B cell (primary cell): Measurements from ENCODE around the gene ISLR2. TPM values are rescaled to one million over a fixed set of nuclear protein-coding genes. Genes with fewer than 3 reads are reported as not detected.
"Not testable (repeated sequence)": the region's sequence is repeated elsewhere in the genome, so short reads cannot be mapped to it uniquely, and the experiment has no call there.

Experiments
- ATAC-seq: fragments of 200-7000 bp; cut with Tn5 transposase; one replicate; pipeline ENCODE4 v1.10.0; 2021; ENCODE audit warnings: low read depth, mild to moderate bottlenecking, moderate number of reproducible peaks, moderate library complexity
- CTCF ChIA-PET: fragments of 350-600 bp; sonication (Branson Sonifier 250); formaldehyde crosslinking; loops from one replicate; lab custom pipeline; 2021; ENCODE audit warnings: antibody characterized with exemption, inconsistent platforms; lab: Charles Lee
- POLR2A ChIA-PET: fragments of 350-600 bp; sonication (Branson Sonifier 250); formaldehyde crosslinking; loops from one replicate; lab custom pipeline; 2021; ENCODE audit warnings: antibody characterized with exemption; lab: Charles Lee
- DNase-seq: peaks from one replicate; pipeline ENCODE4 v3.0.0; 2013
- H2AFZ ChIP-seq: 2 replicates; pipeline ENCODE4 v1.6.1; 2012; ENCODE audit warnings: mild to moderate bottlenecking, low read depth, low read length; ENCODE audit not compliant: insufficient read depth, poor library complexity, severe bottlenecking
- H3K27ac ChIP-seq, 2 donors: 1 replicate in 1 of 2; 2 replicates in 1 of 2; pipeline ENCODE4 v1.5.1; 2012 to 2013; ENCODE audit warnings: low read length in 2 of 2, mild to moderate bottlenecking in 2 of 2, moderate library complexity in 1 of 2
- H3K27me3 ChIP-seq, 4 experiments: fragments of 200-600 bp in 1 of 4; sonication (generic) in 1 of 4; replicated peaks in 1 of 4; 1 replicate in 2 of 4; 2 replicates in 2 of 4; pipeline versions ENCODE4 v1.6.1 to v1.7.0; 2013 to 2016; ENCODE audit warnings: low read length in 3 of 4, mild to moderate bottlenecking in 2 of 4, mixed read lengths in 1 of 4, moderate library complexity in 1 of 4; ENCODE audit not compliant: insufficient read depth in 4 of 4, control insufficient read depth in 3 of 4; ENCODE audit errors: control extremely low read depth in 1 of 4
- H3K36me3 ChIP-seq, 2 experiments: replicated peaks in 1 of 2; 1 replicate in 1 of 2; 2 replicates in 1 of 2; pipeline versions ENCODE4 v1.6.1 to v1.7.1; 2013; ENCODE audit warnings: low read length in 1 of 2; ENCODE audit not compliant: insufficient read depth in 2 of 2, control insufficient read depth in 1 of 2; ENCODE audit errors: control extremely low read depth in 1 of 2, extremely low read depth in 1 of 2
- H3K4me1 ChIP-seq, 2 donors: fragments of 200-600 bp in 1 of 2; sonication (generic) in 1 of 2; 1 replicate in 1 of 2; 2 replicates in 1 of 2; pipeline versions ENCODE4 v1.5.1 to v1.6.1; 2013 to 2017; ENCODE audit warnings: low read length in 2 of 2; ENCODE audit not compliant: control insufficient read depth in 2 of 2, insufficient read depth in 2 of 2
- H3K4me2 ChIP-seq: replicated peaks from 2 replicates; pipeline ENCODE3; 2012; ENCODE audit warnings: mild to moderate bottlenecking, low read depth, low read length; ENCODE audit not compliant: poor library complexity, severe bottlenecking
- H3K4me3 ChIP-seq, 5 experiments: fragments of 200-600 bp in 1 of 5; sonication (generic) in 1 of 5; 1 replicate in 3 of 5; 2 replicates in 2 of 5; pipeline versions ENCODE4 v1.5.1 to v1.7.0; 2011 to 2016; ENCODE audit warnings: low read length in 4 of 5, mild to moderate bottlenecking in 4 of 5, low read depth in 2 of 5, control low read depth in 1 of 5, moderate library complexity in 1 of 5; ENCODE audit not compliant: insufficient read depth in 1 of 5; ENCODE audit errors: control extremely low read depth in 1 of 5, extremely low read depth in 1 of 5
- H3K79me2 ChIP-seq: fragments of 200-600 bp; sonication (generic); one replicate; pipeline ENCODE4 v1.6.0; 2016; ENCODE audit warnings: low read length; ENCODE audit not compliant: control insufficient read depth, insufficient read depth
- H3K9ac ChIP-seq: fragments of 200-600 bp; sonication (generic); 2 replicates; pipeline ENCODE4 v1.6.1; 2017; ENCODE audit warnings: mild to moderate bottlenecking, low read length, moderate library complexity
- H3K9me3 ChIP-seq, 3 donors: one replicate each; pipeline versions ENCODE4 v1.6.1 to v1.7.1; 2013; ENCODE audit warnings: low read length in 2 of 3; ENCODE audit not compliant: control insufficient read depth in 2 of 3, insufficient read depth in 1 of 3; ENCODE audit errors: control extremely low read depth in 1 of 3
- H4K20me1 ChIP-seq: 2 replicates; pipeline ENCODE4 v1.6.0; 2012; ENCODE audit warnings: mild to moderate bottlenecking, low read length; ENCODE audit not compliant: insufficient read depth, control insufficient read depth, poor library complexity, severe bottlenecking
- H3K27ac Mint-ChIP-seq: one replicate; pipeline ENCODE4 v1.8.0; 2021; ENCODE audit warnings: mixed read lengths
- H3K27me3 Mint-ChIP-seq: one replicate; pipeline ENCODE4 v1.8.0; 2021; ENCODE audit warnings: mixed read lengths
- H3K4me1 Mint-ChIP-seq: one replicate; pipeline ENCODE4 v1.8.0; 2021; ENCODE audit warnings: mixed read lengths
- H3K4me3 Mint-ChIP-seq: one replicate; pipeline ENCODE4 v1.8.0; 2021; ENCODE audit warnings: mixed read lengths
- H3K9me3 Mint-ChIP-seq: one replicate; pipeline ENCODE4 v1.8.0; 2022; ENCODE audit warnings: mixed read lengths; ENCODE audit not compliant: insufficient read depth
- CTCF ChIP-seq: fragments of 200-600 bp; IDR thresholded peaks from one replicate; pipeline ENCODE4 v1.8.0; 2022; ENCODE audit warnings: antibody characterized with exemption, mild to moderate bottlenecking
- EZH2 ChIP-seq: IDR thresholded peaks from 2 replicates; pipeline ENCODE4 v1.6.1; 2012; ENCODE audit warnings: borderline replicate concordance, low read depth, mild to moderate bottlenecking, moderate library complexity, low read length; ENCODE audit not compliant: insufficient read depth, poor library complexity, severe bottlenecking
- WGBS: methylation state at CpG from one replicate; pipeline ENCODE4 v1.1.5; 2013; ENCODE audit warnings: missing lambda C conversion rate; ENCODE audit not compliant: insufficient coverage; 5-methylcytosine and 5-hydroxymethylcytosine counted together
- intact Hi-C: fragments of 100-400 bp; cut with micrococcal nuclease; formaldehyde crosslinking; loops from one replicate; pipeline ENCODE4 v1.10.0; 2022
- polyA minus RNA-seq: library from RNA; depleted of rRNA, polyadenylated mRNA; stranded (reverse); fragments of >200 nt; gene quantifications from 2 replicates; pipeline ENCODE4 v1.2.3, GENCODE V29; 2012
- polyA plus RNA-seq: library from polyadenylated mRNA; depleted of rRNA; stranded (reverse); fragments of >200 nt; gene quantifications from 2 replicates; pipeline ENCODE4 v1.2.3, GENCODE V29; 2012
- total RNA-seq, 2 donors: library from RNA; stranded (reverse); fragments of 120-200 nt in 1 of 2; gene quantifications; 1 replicate in 1 of 2; 2 replicates in 1 of 2; pipeline versions ENCODE4 v1.2.3 to v1.2.4, GENCODE V29; 2013 to 2022

Gene ISLR2
- total RNA-seq: not detected in 2 replicates
- total RNA-seq (2013): 0.09 TPM
- not detected in 2 replicates for polyA plus RNA-seq
- polyA minus RNA-seq: not detected in 2 replicates

- H3K27me3 ChIP-seq: peaks cover 0 to 87% (median 55%) of the 10 kb centered on the region in 4 experiments
These were observed at the start of gene ISLR2 for GRCh38 chr15:74130155-74130848. TSS of gene ISLR2 (plus strand) at chr15:74130586. CDS start at chr15:74132755, 2,169 bp downstream.

GRCh38 chr15:74082450-74082849, 47.9 kb upstream of the ISLR2 start, which contains the start of gene GOLGA6A:
TSS of gene GOLGA6A (minus strand) at chr15:74082550. CDS start at chr15:74082509, 41 bp downstream.
- CTCF ChIA-PET: not testable (repeated sequence)

More at GRCh38 chr15:74130155-74130848, at the start of gene ISLR2:
- Mint-ChIP-seq H3K27ac (peak within 1 kb of the TSS; percentile 71), H3K9me3 (no peaks in the 10 kb centered on the region), H3K4me3 (peak within 1 kb of the TSS; percentile 78), H3K27me3 (peaks cover 63% of the 10 kb centered on the region), H3K4me1 (peaks cover 51% of the 10 kb centered on the region)
- WGBS: 7% methylated on average over 35 of the region's 53 CpGs
- no peak for TF ChIP-seq EZH2
- no peak for TF ChIP-seq CTCF
- DNase-seq: peak; percentile 55
- ATAC-seq: no peak
- H3K79me2 ChIP-seq: no peaks in the 10 kb centered on the region
- H3K4me2 ChIP-seq: peak within 1 kb of the TSS; percentile 79
- H2AFZ ChIP-seq: no peak within 1 kb of the TSS
- H3K9me3 ChIP-seq: peaks cover 0 to 74% (median 12%) of the 10 kb centered on the region in 3 donors
- no peak within 1 kb of the TSS for H3K27ac ChIP-seq
- ChIA-PET POLR2A (no interaction called here), CTCF (no interaction called here)
- no peaks in the 10 kb centered on the region for H3K36me3 ChIP-seq
- H4K20me1 ChIP-seq: no peaks in the 10 kb centered on the region
- intact Hi-C loops: no loop called here
- H3K4me1 ChIP-seq: peaks cover 66 to 67% of the 10 kb centered on the region in 2 donors
- H3K4me3 ChIP-seq: no peak within 1 kb of the TSS
- no peak within 1 kb of the TSS for H3K9ac ChIP-seq

GRCh38 chr15:74094567-74094966, 35.8 kb upstream of the ISLR2 start:
- H3K79me2 ChIP-seq, H3K4me2 ChIP-seq, H3K27ac ChIP-seq, POLR2A ChIA-PET, H3K27me3 ChIP-seq, CTCF ChIA-PET, ATAC-seq, H3K9me3 ChIP-seq, H3K4me3 ChIP-seq, H3K4me3 Mint-ChIP-seq, H3K27me3 Mint-ChIP-seq, H3K9ac ChIP-seq, H3K9me3 Mint-ChIP-seq, DNase-seq, H3K4me1 ChIP-seq, intact Hi-C loops, H2AFZ ChIP-seq, H3K36me3 ChIP-seq, H3K27ac Mint-ChIP-seq, H4K20me1 ChIP-seq, H3K4me1 Mint-ChIP-seq: not testable (repeated sequence)
- WGBS: no CpG with 5 or more reads among the region's 2 CpGs

More at GRCh38 chr15:74082450-74082849, 47.9 kb upstream of the ISLR2 start, which contains the start of gene GOLGA6A:
- H3K27ac ChIP-seq, H2AFZ ChIP-seq, H3K27ac Mint-ChIP-seq, H3K79me2 ChIP-seq, POLR2A ChIA-PET, H3K4me1 Mint-ChIP-seq, H3K4me3 Mint-ChIP-seq, H3K9me3 ChIP-seq, H3K4me2 ChIP-seq, H3K27me3 Mint-ChIP-seq, H4K20me1 ChIP-seq, DNase-seq, ATAC-seq, H3K4me3 ChIP-seq, intact Hi-C loops, H3K27me3 ChIP-seq, H3K9ac ChIP-seq, H3K4me1 ChIP-seq, H3K36me3 ChIP-seq, H3K9me3 Mint-ChIP-seq: not testable (repeated sequence)
- WGBS: no CpG with 5 or more reads among the region's 7 CpGs
